Measurements from ENCODE around the gene LRRC51.

Gene LRRC51

DNA sequence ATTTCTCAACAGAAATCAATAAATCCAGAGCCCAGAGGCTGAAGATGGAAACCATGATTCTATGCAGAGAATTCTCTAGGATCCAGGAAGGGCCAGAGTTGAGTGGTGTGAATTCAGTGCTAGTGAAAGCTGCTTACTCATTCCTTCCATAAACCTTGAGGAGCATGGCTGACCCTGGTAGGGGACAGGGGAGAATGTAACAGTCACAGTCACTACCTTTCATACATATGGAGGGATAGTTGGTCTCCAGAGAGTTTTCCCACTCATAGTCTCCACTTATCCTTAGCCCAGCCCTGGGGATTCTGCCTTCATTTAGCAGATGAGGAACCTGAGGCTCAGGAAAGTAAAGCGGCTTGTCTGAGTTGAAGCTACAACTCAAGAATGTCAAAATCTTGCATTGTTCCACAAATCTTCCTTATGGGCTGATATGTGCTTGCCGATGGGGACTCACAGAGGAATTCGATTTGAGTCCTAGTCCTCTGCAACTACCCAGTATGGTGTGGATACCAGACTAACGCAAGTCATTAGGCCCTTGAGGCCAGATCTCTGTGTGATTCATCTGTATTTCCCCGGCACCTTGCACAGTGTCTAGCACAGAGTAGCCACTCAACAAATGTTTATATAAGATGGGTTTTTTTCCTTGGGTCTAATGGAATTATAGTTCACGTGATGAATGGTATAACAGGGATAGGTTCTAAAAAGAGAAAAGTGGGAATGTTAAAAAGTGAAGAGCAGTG lies 35.5 kb downstream of the LRRC51 start:
- TF ChIP-seq POLR2A (IDR thresholded peaks at IDR 0.05; ENCODE audit: extremely low read depth, insufficient read length) (no peak), MYC (IDR thresholded peaks at IDR 0.05; ENCODE audit: low read depth, low read length) (no peak)
- TF ChIP-seq, protein P1, sequence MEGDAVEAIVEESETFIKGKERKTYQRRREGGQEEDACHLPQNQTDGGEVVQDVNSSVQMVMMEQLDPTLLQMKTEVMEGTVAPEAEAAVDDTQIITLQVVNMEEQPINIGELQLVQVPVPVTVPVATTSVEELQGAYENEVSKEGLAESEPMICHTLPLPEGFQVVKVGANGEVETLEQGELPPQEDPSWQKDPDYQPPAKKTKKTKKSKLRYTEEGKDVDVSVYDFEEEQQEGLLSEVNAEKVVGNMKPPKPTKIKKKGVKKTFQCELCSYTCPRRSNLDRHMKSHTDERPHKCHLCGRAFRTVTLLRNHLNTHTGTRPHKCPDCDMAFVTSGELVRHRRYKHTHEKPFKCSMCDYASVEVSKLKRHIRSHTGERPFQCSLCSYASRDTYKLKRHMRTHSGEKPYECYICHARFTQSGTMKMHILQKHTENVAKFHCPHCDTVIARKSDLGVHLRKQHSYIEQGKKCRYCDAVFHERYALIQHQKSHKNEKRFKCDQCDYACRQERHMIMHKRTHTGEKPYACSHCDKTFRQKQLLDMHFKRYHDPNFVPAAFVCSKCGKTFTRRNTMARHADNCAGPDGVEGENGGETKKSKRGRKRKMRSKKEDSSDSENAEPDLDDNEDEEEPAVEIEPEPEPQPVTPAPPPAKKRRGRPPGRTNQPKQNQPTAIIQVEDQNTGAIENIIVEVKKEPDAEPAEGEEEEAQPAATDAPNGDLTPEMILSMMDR (IDR thresholded peaks at IDR 0.05; ENCODE audit: low read depth, low read length), result no peak
- DNase-seq (ENCODE audit: low read depth), result no peak
- H3K4me3 ChIP-seq (ENCODE audit: low read depth, low read length), result no peak overlapping the region

DNA sequence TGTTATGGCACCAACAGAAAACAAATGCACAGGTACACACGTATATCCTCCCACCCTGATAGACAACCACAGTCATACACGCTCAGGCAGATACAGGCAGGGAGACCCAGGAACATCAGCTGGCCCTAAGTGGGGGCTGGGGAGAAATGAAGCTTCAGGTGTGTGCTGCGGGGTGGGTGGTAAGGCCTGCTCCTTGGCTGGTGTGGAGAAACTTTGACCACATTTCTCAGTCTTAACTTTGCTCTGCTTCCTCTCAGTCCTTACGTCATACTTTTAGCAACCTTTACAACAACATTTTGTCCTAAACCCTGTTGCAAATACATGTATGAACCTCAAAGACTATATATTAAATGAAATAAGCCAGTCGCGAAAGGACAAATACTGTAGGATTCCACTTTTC lies 38.5 kb downstream of the LRRC51 start:
- no peak for TF ChIP-seq POLR2A (IDR thresholded peaks at IDR 0.05; ENCODE audit: extremely low read depth, insufficient read length)
- TF ChIP-seq MYC (IDR thresholded peaks at IDR 0.05; ENCODE audit: low read depth, low read length), result peak; percentile 25; the same call in 1 of the 2 replicates
- peak; percentile 66 for DNase-seq (ENCODE audit: low read depth)
- no peak overlapping the region for H3K4me3 ChIP-seq (ENCODE audit: low read depth, low read length)

DNA sequence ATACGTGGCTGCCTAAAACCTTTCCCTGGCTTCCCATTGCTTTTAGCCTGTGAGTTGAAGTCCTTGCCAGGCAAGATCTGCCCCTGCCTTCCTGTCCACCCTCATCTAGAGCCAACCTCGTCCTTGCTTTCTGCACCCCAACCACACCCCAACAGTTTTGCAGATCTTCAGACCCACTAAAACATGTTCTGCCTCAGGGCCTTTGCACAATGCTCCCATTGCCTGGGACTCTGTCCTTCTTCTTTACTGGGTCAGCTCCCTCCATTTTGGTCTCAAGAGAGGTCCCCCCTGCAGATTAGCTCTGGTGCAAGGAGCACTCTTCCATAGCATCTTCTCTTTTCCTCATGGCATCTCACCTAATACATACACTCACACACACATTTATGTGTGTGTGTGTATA lies 40.3 kb downstream of the LRRC51 start:
- H3K4me3 ChIP-seq (ENCODE audit: low read depth, low read length), result no peak overlapping the region
- TF ChIP-seq, protein P2, sequence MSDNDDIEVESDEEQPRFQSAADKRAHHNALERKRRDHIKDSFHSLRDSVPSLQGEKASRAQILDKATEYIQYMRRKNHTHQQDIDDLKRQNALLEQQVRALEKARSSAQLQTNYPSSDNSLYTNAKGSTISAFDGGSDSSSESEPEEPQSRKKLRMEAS (IDR thresholded peaks at IDR 0.05; ENCODE audit: low read depth, low read length), result no peak
- no peak for TF ChIP-seq POLR2A (IDR thresholded peaks at IDR 0.05; ENCODE audit: extremely low read depth, insufficient read length)
- TF ChIP-seq, protein P1 (IDR thresholded peaks at IDR 0.05; ENCODE audit: low read depth, low read length), result no peak
- TF ChIP-seq MYC (IDR thresholded peaks at IDR 0.05; ENCODE audit: low read depth, low read length), result no peak
- DNase-seq (ENCODE audit: low read depth), result no peak

DNA sequence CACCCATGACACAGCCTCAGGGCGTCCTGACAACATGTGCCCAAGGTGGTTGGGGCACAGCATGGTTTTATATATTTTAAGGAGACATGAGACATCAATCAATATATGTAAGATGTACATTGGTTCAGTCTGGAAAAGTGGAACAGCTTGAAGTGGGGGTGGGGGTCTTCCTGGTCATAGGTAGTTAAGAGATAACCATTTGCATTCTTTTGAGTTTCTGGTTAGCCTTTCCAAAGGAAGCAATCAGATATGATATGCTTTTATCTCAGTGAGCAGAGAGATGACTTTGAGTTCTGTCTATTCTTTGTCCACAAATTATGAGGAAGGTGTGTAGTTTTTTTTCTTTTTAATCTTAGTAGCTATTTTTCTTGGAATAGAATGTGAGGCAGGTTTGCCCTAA lies 42.0 kb downstream of the LRRC51 start:
- TF ChIP-seq, protein P1 (IDR thresholded peaks at IDR 0.05; ENCODE audit: low read depth, low read length), result no peak
- TF ChIP-seq, protein P2 (IDR thresholded peaks at IDR 0.05; ENCODE audit: low read depth, low read length), result no peak
- TF ChIP-seq POLR2A (IDR thresholded peaks at IDR 0.05; ENCODE audit: extremely low read depth, insufficient read length) (no peak), MYC (IDR thresholded peaks at IDR 0.05; ENCODE audit: low read depth, low read length) (no peak)
- H3K4me3 ChIP-seq (ENCODE audit: low read depth, low read length), result no peak overlapping the region
- no peak for DNase-seq (ENCODE audit: low read depth)

DNA sequence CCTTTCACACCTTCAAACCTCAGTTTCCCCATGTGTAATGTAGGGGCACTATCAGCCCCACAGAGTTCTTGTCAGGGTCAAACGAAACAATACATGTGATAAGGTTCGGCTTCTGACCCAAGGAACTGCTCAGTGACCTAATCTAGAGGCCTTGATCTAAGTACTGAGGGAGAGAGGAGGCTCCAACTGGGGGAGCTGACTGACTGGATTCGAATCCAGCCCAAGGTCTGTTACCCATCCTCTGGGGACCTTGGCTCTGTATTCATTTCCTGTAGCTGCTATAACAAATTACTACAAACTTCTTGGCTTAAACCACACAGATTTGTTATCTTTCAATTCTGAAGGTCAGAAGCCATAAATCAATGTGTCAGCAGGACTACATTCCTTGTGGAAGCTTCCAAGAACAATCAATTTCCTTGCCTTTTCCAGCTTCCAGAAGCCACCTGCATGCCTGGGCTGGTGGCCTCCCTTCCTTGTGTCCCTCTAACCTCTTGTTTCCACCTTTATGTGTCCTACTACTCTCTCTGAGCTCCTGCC lies 42.5 kb downstream of the LRRC51 start:
- TF ChIP-seq MYC (IDR thresholded peaks at IDR 0.05; ENCODE audit: low read depth, low read length), result no peak
- TF ChIP-seq, protein P1 (IDR thresholded peaks at IDR 0.05; ENCODE audit: low read depth, low read length), result no peak
- TF ChIP-seq, protein P2 (IDR thresholded peaks at IDR 0.05; ENCODE audit: low read depth, low read length), result no peak
- no peak for TF ChIP-seq POLR2A (IDR thresholded peaks at IDR 0.05; ENCODE audit: extremely low read depth, insufficient read length)
- DNase-seq (ENCODE audit: low read depth), result no peak
- no peak overlapping the region for H3K4me3 ChIP-seq (ENCODE audit: low read depth, low read length)

DNA sequence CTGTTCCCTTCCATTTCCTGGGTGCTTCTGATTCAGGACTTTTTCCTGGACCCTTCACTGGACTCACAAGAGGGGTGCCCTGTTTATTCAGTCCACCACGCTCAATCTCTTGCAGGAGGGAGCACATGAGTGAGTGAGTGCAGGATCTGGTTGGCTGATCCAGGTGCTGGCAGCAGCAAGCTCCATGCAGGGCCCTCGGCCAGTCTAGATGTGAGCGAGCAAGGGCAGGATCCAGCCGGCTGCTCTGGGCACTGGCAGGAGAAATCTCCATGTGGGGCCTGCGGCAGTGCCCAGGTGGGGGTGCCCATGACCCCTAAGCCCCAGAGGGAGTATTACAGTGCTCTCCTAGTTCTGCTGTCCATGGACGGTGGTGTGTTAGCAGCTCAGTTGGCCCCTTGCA lies 43.4 kb downstream of the LRRC51 start:
- TF ChIP-seq, protein P1 (IDR thresholded peaks at IDR 0.05; ENCODE audit: low read depth, low read length), result no peak
- no peak for DNase-seq (ENCODE audit: low read depth)
- no peak overlapping the region for H3K4me3 ChIP-seq (ENCODE audit: low read depth, low read length)

Measured in NB4 (cell line).